Measurements from ENCODE around the gene ASAP3. TPM values are rescaled to one million over a fixed set of nuclear protein-coding genes. Genes with fewer than 3 reads are reported as not detected.

The ASAP3 gene
- total and polyA plus RNA-seq, 2 experiments from 2014 or later: 28.0 to 98.2 TPM

DNA sequence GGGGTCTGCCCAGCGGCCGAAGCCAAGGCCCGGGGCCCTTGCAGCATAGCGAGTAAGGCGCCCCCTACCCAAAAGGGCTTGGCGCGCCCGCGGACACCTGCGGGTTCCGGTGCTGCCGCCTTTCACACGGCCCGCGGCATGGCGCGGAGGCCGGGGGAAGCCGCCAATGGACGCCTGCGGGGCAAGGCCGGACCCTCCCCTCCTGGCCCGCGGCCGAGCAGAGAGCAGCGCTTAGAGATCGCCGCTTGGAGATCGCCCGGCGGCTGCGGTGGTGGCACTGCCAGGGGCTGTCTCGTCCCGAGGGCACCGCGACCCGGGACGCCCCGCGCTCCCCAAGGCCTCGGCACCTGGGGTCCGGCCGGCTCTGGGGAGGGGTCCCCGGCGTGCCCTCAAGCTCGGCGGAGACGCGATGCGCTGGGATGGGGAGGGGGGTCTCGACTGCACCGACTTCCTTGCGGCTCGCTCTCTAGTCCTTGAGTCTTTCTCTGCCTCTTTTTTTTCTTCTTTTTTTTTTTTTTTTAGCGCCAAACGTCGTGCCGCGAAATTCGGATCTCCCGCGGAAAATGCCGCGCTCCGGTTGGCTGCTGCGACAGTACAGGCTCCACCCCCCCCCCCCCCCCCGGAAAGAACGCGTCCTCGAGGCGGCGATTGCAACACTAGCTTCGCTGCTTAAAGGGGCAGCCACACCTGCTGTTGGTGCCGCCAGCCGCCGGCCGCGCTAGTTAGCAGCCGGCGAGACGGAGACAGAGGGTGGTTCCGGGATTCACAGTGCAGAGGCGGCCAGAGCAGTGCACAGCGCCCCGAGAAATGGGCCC is 47.0 kb upstream of the ASAP3 start, which contains the start of gene E2F2:
E2F2 (minus strand) TSS at position 487 of the 815 bp plus-strand sequence; CDS start at position 47, 440 bp downstream.
- Histone ChIP-seq H3K4me1 (ENCODE audit: insufficient read depth) (peaks cover 19% of the 10 kb centered on the region; the same call in 1 of the 2 replicates), H3F3A (replicated peaks; ENCODE audit: low read depth) (peaks cover 12% of the 10 kb centered on the region; the same call in 1 of the 2 replicates), H3K9me2 (ENCODE audit: insufficient read depth) (no peaks in the 10 kb centered on the region), H4K20me1 (replicated peaks; ENCODE audit: insufficient read depth) (no peaks in the 10 kb centered on the region), H3K36me3 (ENCODE audit: insufficient read depth) (no peaks in the 10 kb centered on the region), H3K4me2 (peak within 1 kb of the TSS; percentile 87), H3K79me2 (replicated peaks; ENCODE audit: insufficient read depth) (no peaks in the 10 kb centered on the region), H2AFZ (peak within 1 kb of the TSS; percentile 99), H3K27ac (ENCODE audit: low read depth) (peak within 1 kb of the TSS; percentile 30; the same call in 1 of the 2 replicates), H3K4me3 (peak within 1 kb of the TSS; percentile 70), H3K27me3 (ENCODE audit: insufficient read depth) (peaks cover 42% of the 10 kb centered on the region)
- H3K27ac Mint-ChIP-seq: peak within 1 kb of the TSS; percentile 52; the same call in 1 of the 2 replicates
- H3K4me3 Mint-ChIP-seq: peak within 1 kb of the TSS; percentile 83
- no peak for TF ChIP-seq JUNB (IDR thresholded peaks at IDR 0.05; ENCODE audit: unreplicated experiment)
- TF ChIP-seq, protein P1, sequence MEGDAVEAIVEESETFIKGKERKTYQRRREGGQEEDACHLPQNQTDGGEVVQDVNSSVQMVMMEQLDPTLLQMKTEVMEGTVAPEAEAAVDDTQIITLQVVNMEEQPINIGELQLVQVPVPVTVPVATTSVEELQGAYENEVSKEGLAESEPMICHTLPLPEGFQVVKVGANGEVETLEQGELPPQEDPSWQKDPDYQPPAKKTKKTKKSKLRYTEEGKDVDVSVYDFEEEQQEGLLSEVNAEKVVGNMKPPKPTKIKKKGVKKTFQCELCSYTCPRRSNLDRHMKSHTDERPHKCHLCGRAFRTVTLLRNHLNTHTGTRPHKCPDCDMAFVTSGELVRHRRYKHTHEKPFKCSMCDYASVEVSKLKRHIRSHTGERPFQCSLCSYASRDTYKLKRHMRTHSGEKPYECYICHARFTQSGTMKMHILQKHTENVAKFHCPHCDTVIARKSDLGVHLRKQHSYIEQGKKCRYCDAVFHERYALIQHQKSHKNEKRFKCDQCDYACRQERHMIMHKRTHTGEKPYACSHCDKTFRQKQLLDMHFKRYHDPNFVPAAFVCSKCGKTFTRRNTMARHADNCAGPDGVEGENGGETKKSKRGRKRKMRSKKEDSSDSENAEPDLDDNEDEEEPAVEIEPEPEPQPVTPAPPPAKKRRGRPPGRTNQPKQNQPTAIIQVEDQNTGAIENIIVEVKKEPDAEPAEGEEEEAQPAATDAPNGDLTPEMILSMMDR (conservative IDR thresholded peaks at IDR 0.05; ENCODE audit: low read depth in 2 of 2): peak in 1 of 2 experiments; percentile 44; a peak in 1 of 4 replicates
- no peak for TF ChIP-seq EZH2 (IDR thresholded peaks at IDR 0.05; ENCODE audit: low read depth, unreplicated experiment)
- no peak for TF ChIP-seq CREB1 (CRISPR knock-in tag; IDR thresholded peaks at IDR 0.05; ENCODE audit: low read depth)
- TF ChIP-seq, protein P2, sequence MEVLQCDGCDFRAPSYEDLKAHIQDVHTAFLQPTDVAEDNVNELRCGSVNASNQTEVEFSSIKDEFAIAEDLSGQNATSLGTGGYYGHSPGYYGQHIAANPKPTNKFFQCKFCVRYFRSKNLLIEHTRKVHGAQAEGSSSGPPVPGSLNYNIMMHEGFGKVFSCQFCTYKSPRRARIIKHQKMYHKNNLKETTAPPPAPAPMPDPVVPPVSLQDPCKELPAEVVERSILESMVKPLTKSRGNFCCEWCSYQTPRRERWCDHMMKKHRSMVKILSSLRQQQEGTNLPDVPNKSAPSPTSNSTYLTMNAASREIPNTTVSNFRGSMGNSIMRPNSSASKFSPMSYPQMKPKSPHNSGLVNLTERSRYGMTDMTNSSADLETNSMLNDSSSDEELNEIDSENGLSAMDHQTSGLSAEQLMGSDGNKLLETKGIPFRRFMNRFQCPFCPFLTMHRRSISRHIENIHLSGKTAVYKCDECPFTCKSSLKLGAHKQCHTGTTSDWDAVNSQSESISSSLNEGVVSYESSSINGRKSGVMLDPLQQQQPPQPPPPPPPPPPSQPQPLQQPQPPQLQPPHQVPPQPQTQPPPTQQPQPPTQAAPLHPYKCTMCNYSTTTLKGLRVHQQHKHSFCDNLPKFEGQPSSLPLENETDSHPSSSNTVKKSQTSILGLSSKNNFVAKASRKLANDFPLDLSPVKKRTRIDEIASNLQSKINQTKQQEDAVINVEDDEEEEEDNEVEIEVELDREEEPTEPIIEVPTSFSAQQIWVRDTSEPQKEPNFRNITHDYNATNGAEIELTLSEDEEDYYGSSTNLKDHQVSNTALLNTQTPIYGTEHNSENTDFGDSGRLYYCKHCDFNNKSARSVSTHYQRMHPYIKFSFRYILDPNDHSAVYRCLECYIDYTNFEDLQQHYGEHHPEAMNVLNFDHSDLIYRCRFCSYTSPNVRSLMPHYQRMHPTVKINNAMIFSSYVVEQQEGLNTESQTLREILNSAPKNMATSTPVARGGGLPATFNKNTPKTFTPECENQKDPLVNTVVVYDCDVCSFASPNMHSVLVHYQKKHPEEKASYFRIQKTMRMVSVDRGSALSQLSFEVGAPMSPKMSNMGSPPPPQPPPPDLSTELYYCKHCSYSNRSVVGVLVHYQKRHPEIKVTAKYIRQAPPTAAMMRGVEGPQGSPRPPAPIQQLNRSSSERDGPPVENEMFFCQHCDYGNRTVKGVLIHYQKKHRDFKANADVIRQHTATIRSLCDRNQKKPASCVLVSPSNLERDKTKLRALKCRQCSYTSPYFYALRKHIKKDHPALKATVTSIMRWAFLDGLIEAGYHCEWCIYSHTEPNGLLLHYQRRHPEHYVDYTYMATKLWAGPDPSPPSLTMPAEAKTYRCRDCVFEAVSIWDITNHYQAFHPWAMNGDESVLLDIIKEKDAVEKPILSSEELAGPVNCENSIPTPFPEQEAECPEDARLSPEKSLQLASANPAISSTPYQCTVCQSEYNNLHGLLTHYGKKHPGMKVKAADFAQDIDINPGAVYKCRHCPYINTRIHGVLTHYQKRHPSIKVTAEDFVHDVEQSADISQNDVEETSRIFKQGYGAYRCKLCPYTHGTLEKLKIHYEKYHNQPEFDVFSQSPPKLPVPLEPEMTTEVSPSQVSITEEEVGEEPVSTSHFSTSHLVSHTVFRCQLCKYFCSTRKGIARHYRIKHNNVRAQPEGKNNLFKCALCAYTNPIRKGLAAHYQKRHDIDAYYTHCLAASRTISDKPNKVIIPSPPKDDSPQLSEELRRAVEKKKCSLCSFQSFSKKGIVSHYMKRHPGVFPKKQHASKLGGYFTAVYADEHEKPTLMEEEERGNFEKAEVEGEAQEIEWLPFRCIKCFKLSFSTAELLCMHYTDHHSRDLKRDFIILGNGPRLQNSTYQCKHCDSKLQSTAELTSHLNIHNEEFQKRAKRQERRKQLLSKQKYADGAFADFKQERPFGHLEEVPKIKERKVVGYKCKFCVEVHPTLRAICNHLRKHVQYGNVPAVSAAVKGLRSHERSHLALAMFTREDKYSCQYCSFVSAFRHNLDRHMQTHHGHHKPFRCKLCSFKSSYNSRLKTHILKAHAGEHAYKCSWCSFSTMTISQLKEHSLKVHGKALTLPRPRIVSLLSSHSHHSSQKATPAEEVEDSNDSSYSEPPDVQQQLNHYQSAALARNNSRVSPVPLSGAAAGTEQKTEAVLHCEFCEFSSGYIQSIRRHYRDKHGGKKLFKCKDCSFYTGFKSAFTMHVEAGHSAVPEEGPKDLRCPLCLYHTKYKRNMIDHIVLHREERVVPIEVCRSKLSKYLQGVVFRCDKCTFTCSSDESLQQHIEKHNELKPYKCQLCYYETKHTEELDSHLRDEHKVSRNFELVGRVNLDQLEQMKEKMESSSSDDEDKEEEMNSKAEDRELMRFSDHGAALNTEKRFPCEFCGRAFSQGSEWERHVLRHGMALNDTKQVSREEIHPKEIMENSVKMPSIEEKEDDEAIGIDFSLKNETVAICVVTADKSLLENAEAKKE (CRISPR knock-in tag; IDR thresholded peaks at IDR 0.05): no peak
- no peak for TF ChIP-seq EZH2phosphoT487 (IDR thresholded peaks at IDR 0.05; ENCODE audit: unreplicated experiment)
- TF ChIP-seq POLR2AphosphoS5 (IDR thresholded peaks at IDR 0.05; ENCODE audit: low read depth): peak; percentile 47
- no peak for TF ChIP-seq STAT1 (IDR thresholded peaks at IDR 0.05; ENCODE audit: unreplicated experiment)
- DNase-seq (ENCODE audit: low spot score) (peak; percentile 94), ATAC-seq (peak; percentile 89)
- peaks cover 33% of the 10 kb centered on the region for H3K4me1 Mint-ChIP-seq
- H3K27me3 Mint-ChIP-seq (ENCODE audit: insufficient read depth, low read depth, poor library complexity): peaks cover 30% of the 10 kb centered on the region
- H3K36me3 Mint-ChIP-seq (ENCODE audit: low read depth): no peaks in the 10 kb centered on the region
- H3K9me3 Mint-ChIP-seq: no peaks in the 10 kb centered on the region
